ENCODE results near the gene RCL1.
"Not testable (repeated sequence)": the region's sequence is repeated elsewhere in the genome, so short reads cannot be mapped to it uniquely, and the experiment has no call there.

Gene RCL1

DNA sequence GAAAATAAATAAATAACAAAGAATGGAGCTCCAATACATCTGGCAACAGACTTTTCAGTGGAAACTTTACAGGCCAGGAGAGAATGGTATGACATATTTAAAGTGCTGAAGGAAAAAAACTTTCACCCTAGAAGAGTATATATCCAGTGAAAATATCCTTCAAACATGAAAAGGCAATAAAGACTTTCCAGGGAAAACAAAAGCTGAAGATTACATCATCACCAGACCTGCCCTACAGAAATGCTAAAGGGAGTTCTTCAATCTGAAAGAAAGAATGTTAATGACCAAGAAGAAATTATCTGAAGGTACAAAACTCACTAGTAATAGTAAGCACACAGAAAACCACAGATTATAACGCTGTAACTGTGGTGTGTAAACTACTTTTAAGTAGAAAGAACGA is 8.3 kb upstream of the RCL1 start:
- DNase-seq: no peak

DNA sequence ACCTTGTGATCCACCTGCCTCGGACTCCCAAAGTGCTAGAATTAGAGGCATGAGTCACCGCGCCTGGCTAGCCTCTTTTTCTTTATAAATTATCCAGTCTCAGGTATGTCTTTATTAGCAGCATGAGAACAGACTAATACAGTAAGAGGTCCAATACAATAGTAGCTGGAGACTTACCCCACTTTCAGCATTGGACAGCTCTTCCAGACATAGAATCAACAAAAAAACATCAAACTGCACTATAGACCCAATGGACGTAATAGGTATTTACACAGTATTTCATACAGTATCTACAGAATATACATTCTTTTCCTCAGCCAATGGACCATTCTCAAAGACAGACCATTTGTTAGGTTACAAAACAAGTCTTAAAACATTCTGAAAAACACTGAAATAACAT is 6.1 kb upstream of the RCL1 start:
- DNase-seq: no peak

DNA sequence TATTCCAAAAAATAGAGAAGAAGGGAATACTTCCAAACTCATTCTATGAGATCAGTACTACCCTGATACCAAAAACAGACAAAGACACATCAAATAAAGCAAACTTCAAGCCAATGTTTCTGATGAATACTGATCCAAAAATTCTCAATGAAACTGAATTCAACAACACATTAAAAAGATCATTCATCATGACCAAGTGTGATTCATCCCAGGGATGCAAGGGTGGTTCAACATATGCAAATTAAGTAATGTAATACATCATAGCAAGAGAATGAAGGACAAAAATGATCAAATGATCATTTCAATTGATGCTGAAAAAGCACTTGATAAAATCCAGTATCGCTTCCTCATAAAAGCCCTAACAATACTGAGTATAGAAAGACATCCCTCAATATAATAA is 4.9 kb upstream of the RCL1 start:
- DNase-seq: no peak

DNA sequence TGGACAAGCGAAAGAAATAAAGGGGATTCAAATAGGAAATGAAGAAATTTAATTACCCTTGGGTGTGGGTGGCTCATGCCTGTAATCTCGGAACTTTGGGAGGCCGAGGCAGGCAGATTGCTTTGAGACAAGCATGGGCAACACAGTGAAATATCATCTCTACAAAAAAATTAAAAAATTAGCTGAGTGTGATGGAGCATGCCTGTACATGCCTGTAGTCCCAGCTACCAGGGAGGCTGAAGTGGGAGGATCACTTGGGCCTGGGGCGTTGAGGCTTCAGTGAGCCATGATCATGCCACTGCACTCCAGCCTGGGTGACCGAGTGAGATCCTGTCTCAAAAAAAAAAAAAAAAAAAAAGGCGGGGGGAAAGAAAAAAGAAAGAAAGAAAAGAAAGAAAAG is 4.0 kb upstream of the RCL1 start:
- DNase-seq: no peak

DNA sequence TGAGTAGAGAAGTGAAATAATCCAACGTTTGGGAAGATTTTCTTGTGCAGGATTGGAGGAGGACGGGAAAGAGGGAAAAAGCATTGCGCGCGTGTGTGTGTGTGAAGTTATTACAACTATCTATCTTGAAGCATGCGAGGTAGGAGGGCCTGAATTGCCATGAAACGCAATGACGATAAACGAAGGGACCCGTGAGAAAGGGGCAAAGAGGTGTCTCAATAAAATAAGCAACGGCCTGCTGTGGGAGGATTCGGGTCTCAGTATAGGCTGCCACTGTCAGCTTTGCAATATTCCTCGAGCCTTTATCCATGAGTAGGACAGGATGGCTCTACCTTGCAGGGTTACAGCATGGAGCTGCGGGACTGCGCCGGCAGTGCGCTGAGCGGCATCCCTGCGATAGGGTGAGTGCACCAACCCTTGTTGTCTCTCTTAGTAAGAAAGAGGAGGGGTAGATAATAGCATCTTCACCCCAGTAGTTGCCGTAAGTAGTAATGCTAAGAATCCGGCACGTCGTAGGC is 631 bp upstream of the RCL1 start:
- no peak for DNase-seq

DNA sequence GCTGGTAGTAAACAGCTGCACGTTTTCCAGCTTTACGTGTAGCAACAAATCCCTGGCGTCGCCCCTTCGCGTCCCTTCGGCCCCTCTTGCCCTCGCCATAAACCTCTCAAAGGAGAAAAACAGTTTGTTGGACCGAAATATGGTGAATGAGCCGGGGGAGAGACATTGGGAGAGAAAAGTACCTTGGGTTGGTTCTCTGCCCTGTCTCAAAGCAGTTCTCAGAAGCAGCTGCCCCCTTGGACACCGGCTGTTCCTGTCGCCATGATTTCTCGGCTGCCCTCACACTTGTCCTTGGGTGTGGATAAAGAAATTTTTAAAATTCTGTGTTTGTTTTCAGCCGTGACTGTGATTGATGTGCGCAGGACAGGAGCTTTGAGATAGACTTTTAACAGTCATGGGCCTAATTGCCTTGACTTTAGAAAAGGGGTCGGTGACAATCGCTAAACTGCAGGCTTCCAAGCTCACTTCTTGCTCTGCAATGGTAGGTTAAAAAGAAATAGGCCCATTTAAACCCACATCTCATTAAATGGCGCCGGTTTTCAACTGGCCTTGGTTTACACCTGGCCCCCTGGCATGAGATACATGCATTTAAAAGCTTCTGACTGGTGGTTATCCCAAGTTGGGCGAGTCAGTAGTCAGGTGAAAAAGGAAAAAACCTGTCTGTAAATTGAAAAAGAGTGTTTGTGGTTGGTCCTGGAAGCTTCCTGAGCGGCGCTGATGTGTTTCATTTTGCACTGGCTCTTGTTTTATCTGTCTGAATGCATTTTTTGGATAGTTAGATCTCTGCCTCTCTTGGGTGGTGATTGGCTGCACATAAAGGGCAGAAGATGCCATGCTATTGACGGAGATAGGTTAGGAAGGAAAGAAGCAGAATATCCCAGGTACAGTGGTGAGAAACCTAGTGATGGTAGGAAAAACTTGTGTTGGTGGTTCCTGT is 983 bp downstream of the RCL1 start:
- DNase-seq: no peak

DNA sequence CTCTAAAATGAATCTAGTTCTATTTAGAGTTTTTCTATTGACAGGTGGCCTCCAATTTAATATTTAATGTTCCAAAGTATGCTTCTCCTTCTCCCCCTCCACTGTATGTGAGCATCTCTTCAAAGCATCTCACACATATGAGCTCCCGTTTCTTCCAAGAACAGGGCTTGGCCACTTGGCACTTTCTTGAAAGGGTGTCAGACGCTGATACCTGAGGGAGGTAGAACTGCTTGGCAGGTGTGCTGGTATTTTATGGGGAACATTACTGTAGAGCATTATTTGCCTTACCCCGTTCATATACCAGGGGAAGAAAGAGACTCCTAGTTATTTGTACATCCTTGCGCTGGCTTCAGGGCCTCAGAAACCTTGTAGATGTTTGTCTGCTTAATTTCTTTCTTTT is 1.9 kb downstream of the RCL1 start:
- DNase-seq: no peak

DNA sequence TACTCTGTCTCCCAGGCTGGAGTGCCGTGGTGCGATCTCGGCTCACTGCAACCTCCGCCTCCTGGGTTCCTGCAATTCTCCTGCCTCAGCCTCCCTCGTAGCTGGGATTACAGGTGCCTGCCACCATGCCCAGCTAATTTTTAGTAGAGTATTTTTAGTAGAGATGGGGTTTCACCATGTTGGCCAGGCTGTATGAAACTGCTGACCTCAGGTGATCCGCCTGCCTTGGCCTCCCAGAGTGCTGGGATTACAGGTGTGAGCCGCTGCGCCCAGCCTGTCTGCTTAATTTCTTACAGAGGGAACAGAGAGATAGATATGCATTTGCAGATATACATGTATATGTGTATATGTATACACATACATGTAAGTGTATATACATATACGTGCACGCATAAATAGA is 2.4 kb downstream of the RCL1 start:
- not testable (repeated sequence) for DNase-seq

DNA sequence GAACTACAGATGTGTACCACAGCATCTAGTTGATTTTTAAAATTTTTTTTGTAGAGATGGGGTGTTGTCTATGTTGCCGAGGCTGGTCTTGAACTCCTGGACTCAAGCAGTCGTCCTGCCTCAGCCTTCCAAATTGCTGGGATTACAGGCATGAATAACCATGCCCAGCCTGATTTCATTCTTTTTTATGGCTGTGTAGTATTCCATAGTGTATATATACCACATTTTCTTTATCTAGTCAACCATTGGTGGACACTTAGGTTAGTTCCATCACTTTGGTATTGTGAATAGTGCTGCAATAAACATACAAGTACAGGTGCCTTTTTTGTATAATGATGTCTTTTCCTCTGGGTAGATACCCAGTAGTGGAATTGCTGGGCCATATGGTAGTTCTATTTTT is 3.8 kb downstream of the RCL1 start:
- no peak for DNase-seq

DNA sequence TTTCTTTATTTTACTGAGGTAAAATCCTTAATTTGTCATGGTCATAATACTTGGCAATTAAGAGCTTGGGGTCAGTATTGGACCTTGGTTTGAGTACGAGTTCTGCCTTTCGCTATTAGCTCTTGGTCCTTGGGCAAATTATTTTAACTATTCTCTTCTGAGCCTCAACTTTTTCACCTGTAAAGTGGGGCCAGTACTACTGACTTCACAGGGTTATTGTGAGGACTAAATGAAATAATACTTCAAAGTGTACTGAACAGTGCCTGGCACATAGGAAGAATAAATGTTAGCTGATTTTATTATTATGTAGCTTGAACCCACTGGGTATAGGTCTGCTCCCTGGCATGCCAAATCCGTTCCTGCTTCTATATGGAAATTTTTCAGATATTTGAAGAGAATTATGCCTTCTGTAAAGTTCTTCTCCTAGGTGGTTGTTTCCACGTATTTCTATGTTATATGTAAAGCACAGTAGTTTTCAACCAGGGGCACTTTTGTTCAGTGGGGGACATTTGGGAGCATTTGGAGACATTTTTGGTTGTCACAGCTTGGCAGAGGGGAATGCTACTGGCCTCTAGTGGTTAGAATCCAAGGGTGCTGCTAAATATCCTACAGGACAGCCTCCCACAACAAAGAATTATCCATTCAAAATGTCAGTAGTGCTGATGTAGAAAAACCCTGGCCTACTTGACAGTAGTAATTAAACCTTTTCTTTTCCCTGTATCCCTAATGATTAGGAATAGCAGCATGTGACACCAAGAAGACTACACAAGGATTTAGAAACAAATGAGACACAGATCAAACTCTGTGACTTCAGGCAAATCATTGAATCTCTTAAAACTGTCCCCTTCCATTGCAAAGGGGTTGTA is 4.5 kb downstream of the RCL1 start:
- DNase-seq: peak; percentile 46

DNA sequence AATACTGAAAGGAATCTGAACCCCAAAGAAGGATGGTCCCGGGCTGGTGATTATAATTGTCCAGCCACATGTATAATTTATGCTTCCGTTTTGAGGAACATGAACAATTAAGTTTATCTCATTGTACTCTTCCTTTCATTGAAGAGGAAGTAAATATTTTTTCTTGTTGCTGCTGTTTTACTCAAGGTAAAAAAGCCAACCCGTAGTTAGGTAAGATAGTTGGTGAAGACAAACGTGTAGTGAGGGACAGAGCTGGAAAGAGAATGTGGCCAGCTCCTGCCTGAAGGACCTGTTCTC is 5.1 kb downstream of the RCL1 start:
- DNase-seq: no peak

DNA sequence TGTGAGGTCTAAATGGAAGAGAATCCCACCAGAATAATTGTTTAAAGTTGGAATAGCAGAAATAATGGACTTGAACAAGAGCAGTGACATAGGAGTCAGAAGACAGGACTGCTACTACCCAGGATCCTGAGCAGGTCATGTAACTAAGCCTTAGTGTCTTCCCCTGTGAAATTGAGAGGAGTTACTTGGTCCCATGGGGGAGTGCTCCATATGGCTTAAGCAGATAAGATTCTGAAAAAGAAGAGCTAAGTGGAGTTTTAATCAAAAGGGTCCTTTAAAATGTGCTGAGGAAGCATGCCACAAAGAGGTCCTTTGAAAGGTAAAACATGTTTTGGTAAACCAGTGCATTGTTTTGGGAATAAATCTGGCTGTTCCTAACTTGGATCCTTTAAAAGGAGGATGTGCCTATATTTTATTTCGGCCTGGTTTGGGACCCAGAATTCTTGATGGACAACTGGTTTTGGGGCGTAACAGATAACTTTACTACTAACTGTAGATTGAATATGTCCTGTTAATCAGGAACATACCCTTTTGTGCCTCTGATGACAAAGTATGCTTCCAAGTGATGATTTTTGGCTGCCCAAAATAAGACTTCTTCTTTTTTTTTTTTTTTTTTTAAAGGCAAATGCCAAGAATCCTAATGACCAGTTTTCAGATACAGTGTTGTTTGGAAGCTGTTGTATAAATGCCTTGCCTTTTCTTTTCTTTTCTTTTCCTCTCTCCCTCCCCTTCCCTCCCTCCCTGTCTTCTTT is 5.7 kb downstream of the RCL1 start:
- no peak for DNase-seq

DNA sequence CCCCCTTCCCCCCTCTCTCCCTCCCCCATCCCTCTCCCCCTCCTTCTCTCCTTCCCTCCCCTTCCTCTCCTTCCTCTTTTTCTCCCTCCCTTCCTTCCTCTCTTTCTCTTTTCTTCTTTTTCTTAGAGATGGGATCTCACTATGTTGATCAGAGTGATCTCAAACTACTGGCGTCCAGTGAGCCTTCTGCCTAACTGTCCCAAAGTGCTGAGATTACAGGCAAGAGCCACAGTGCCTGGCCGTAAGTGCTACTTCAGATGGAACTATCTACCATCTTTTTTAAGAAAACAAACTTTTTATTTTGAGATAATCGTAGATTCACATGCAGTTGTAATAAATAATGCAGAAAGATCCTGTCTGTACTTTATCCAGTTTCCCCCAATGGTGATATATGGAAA is 6.3 kb downstream of the RCL1 start:
- DNase-seq: no peak

DNA sequence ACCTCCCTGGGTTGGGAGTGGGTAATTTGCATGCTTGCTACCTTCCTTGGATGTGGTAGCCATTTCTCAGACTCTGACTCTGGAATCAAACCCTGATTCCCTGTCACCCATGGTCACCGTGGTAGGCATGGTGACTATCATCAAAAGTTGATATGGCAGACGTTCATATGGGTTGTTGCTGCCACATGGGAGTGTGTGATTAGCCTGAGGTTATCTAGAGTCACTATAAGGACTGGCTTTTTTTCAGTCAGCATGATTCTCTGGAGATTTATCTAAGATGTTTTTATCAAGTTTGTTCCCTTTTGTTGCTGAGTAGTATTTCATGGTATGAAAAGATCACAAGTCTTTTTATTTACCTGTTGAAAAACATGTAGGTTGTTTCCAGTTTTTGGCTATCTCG is 7.0 kb downstream of the RCL1 start:
- no peak for DNase-seq

DNA sequence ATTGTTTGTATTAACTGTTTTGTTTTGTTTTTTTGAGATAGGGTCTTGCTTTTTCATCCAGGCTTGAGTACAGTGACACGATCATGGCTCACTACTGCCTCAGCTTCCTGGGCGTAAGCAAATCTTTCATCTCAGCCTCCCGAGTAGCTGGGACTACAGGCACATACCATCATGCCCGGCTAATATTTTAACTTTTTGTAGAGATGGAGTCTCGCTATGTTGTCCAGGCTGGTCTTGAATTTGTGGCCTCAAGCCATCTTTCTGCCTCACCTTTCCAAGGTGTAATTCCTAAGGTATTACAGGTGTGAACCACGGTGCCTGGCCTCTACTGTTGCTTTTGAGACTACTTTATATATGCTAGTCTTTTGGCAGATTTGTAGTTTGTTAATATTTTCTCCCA is 8.4 kb downstream of the RCL1 start:
- DNase-seq: no peak

DNA sequence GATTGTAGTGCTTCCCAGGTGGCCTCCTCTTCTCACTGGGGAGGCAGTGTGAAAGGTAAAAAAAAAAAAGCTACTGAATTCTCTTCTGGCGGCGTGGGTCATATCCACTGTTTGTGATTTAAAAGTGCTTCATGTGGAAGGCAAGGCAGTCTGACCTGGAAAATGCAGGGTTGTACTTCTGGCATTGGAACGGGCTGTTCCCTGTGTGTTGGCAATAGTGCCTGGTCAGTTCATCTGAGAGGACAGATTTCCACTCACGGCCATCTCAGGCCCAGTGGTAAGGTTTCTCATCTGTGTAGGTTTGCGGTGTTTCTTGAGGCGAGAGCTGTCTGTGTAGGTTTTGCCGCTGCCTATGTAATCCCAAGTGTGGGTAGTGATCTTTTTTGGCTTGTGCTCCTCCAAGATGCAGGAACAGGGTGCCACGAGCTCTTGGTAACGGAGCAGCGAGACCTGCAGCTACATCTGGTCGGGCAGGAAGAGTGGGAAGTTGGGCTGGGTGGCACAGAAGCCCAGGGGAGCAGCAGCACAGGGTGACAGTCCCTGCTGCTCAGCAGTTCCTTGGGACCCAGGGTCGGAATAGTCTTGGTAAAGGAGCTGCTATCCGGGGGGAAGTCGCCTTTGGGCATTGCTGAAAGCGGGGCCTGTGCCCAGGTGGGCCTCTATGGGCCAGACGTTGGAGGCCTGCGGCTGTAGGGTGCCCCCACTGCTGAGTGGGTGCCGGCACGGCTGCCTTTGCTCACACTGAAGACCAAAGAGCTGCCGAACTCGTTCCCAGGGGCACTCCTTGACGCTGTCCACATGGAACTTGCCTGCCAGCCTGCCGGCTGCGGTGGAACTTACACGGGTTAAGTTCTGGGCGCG is 11.2 kb downstream of the RCL1 start:
- DNase-seq: no peak

DNA sequence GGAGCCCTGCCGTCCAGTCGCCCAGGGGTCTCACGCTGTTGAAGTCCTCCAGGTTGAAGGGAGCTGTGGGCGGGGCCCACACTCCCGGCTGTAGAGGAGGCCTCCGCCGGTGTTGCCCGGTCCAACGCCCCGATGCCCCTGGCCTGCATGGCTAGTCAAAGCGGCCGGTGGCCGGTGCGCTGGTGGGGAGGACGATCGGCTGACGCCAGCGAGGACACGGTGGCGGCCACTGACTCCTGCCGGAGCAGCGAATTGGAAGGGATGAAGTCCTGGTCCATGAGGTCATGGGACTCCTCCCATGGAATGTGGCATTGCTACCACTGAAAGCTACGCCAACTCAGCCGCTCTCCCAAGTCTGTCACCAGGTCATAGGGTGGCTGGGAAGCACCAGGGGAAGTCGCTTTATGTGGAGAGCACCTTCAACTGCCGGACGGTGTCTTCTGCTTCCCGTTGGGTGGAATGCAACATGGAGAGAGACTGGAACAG is 11.8 kb downstream of the RCL1 start:
- no peak for DNase-seq

DNA sequence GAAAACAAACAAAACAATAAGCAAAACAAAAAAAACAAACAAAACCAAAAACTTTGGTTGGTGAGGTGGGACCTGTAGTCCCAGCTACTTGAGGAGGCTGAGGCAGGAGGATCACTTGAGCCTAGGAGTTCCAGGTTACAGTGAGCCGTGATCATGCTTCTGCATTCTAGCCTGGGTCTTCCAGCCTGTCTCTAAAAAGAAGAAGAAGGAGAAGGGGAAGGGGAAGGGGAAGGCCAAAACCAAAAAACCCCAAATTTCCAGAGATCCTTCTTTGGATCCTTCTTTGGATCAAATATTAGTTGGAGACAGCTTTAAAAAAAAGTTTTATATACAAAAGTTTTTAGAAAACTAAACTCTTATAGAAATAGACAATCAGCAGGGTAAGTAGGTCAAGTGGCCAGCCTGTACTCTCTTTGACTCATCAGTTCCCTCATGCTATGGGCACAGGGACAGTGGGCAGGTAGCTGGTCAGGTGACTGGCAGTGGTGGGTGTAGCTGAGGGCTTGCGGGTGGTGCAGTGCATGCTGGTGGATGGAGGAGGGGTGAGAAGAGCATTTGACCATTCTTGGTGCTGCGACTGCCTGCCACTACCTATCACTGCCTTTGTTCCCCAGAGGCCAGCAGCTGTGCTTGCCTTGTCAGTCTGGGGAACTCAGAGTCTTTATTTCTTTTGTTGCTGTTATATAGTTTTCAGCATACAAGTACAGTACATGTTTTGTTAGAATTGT is 12.6 kb downstream of the RCL1 start:
- no peak for DNase-seq

DNA sequence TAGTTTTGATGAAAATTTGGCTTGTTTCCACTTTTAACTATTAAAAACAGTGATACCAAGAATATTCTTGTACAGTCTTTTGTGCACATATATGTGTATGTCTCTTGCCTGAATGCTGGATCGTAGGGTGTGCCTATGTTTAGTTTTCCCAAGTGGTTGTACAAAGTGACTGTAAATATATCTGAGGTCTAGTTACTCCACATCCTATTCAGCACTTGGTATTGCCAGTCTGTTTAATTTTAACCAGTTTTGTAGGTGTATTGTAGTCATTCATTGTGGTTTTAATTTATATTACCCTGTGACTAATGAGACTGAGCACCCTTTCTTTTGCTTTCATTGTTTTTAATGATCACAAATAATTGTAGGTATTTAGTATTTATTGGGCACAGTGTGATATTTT is 17.8 kb downstream of the RCL1 start:
- no peak for DNase-seq

DNA sequence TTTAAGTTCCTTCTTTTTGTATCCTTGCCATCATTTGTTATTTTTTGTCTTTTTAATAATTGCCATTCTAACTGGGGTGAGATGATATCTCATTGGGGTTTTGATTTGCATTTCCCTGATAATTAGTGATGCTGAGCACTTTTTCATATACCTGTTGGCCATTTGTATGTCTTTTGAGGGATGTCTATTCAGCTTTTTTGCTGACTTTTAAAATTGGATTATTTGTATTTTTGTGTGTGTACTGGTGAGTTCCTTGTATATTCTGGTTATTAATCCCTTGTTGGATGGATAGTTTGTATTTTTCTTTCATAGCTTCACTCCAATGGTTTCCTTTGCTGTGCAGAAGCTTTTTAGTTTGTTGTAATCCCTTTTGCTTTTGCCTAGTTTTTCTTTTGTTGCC is 19.1 kb downstream of the RCL1 start:
- no peak for DNase-seq

DNA sequence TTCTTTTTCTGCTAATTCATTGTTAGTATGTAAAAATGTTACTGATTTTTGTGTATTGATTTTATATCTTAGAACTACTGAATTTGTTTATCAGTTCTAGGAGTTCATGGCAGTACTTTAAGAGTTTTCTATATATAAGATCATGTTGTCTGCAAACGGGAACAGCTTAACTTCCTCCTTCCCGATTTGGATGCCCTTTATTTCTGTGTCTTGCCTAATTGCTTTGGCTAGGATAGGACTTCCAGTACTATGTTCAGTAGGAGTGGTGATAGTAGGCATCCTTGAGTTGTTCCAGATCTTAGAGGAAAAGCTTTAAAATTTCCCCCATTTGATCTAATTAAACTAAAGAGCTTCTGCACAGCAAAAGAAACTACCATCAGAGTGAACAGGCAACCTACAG is 20.1 kb downstream of the RCL1 start:
- no peak for DNase-seq

Measured in fibroblast of skin of scalp (primary cell).